Neural crest cell (in vitro differentiated cells): ENCODE measurements around the gene PSMG4. TPM values are rescaled to one million over a fixed set of nuclear protein-coding genes. Genes with fewer than 3 reads are reported as not detected.

Experiments used
- DNase-seq: peaks from one replicate; pipeline ENCODE4 v3.0.0; 2021; ENCODE audit warnings: low read depth, mixed read lengths, low spot score
- H3K27ac Mint-ChIP-seq: one replicate; pipeline ENCODE4 v1.8.0; 2021; ENCODE audit warnings: mild to moderate bottlenecking, mixed read lengths; ENCODE audit not compliant: unreplicated experiment
- H3K27me3 Mint-ChIP-seq: 2 replicates; pipeline ENCODE4 v1.8.0; 2021; ENCODE audit warnings: low read depth, mild to moderate bottlenecking, mixed read lengths
- H3K36me3 Mint-ChIP-seq: 2 replicates; pipeline ENCODE4 v1.8.0; 2021; ENCODE audit warnings: low read depth, mild to moderate bottlenecking, mixed read lengths
- H3K4me1 Mint-ChIP-seq: 2 replicates; pipeline ENCODE4 v1.8.0; 2021; ENCODE audit warnings: mixed read lengths
- H3K4me3 Mint-ChIP-seq: one replicate; pipeline ENCODE4 v1.8.0; 2021; ENCODE audit warnings: mild to moderate bottlenecking, mixed read lengths
- H3K9me3 Mint-ChIP-seq: 2 replicates; pipeline ENCODE4 v1.8.0; 2021; ENCODE audit warnings: mixed read lengths
- total RNA-seq: library from RNA; stranded (reverse); gene quantifications from 2 replicates; pipeline ENCODE4 v1.2.1, GENCODE V29; 2021
- TF ChIP-seq, protein P1 (sequence below): fragments of 200-600 bp; sonication (generic); conservative IDR thresholded peaks from 2 replicates; pipeline ENCODE4 v1.5.0; 2021; ENCODE audit warnings: antibody characterized with exemption, mild to moderate bottlenecking

PSMG4 gene
- total RNA-seq, 1 donor from 2014 or later = 27.9 TPM

DNA sequence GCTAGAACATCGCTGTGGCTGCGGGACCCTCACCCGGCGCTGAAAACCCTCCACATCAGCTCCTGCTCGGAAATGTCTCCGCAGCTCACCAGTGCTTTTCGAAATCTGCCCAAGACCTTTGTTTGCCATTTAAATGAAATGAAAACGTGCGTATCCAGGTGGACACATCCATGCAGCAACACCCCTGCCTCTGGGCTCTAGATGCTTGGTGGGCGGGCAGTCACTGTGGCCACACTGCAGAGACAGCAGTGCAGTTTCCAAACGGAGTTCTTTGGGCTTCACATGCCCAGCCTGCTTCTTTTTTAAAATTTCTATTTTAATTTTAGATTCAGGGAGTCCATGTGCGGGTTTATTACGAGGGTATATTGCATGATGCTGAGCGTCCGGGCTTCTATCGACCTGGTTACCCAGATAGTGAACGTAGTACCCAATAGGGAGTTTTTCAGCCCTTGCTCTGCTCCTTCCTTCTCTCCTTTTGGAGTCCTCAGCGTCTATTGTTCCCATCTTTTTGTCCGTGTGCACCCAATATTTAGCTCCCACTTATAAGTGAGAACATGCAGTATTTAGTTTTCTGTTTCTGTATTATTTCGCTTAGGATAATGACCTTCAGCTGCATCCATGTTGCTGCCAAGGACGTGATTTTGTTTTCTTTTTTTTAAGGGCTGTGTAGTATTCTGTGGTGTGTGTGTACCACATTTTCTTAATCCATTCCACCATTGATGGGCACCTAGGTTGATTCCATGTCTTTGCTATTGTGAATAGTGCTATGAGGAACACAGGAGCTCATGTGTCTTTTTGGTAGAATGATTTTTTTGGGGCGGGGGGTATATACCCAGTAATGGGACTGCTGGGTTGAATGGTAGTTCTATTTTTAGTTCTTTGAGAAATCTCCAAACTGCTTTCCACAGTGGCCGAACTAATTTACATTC is 26.5 kb upstream of the PSMG4 start:
- H3K4me1 Mint-ChIP-seq = peaks cover 62% of the 10 kb centered on the region
- H3K27ac Mint-ChIP-seq = peak overlapping the region; percentile 89
- H3K36me3 Mint-ChIP-seq = no peaks in the 10 kb centered on the region
- TF ChIP-seq, protein P1, sequence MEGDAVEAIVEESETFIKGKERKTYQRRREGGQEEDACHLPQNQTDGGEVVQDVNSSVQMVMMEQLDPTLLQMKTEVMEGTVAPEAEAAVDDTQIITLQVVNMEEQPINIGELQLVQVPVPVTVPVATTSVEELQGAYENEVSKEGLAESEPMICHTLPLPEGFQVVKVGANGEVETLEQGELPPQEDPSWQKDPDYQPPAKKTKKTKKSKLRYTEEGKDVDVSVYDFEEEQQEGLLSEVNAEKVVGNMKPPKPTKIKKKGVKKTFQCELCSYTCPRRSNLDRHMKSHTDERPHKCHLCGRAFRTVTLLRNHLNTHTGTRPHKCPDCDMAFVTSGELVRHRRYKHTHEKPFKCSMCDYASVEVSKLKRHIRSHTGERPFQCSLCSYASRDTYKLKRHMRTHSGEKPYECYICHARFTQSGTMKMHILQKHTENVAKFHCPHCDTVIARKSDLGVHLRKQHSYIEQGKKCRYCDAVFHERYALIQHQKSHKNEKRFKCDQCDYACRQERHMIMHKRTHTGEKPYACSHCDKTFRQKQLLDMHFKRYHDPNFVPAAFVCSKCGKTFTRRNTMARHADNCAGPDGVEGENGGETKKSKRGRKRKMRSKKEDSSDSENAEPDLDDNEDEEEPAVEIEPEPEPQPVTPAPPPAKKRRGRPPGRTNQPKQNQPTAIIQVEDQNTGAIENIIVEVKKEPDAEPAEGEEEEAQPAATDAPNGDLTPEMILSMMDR = no peak
- DNase-seq = no peak
- H3K9me3 Mint-ChIP-seq = no peaks in the 10 kb centered on the region
- H3K27me3 Mint-ChIP-seq = peaks cover 20% of the 10 kb centered on the region
- peak overlapping the region; percentile 97 for H3K4me3 Mint-ChIP-seq

DNA sequence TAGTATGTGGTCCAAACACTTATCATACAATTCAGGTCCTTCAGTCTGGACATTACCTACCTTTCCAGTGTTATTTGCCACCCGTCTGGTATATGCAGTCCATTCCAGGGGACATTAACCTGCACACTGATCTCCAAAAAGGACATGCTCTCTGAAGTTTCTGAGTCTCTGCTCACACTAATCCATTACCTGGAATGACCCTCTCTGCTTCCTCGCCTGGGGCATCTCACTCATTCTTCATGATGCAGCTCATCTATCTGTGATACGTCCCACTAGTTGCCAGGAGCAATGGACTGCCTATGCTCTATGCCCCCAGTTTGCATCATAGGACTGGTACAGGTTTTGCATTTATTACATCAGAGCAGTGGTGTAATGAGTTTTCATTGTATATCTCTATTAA is 25.4 kb upstream of the PSMG4 start:
- Mint-ChIP-seq H3K36me3 (no peaks in the 10 kb centered on the region), H3K27me3 (peaks cover 20% of the 10 kb centered on the region), H3K9me3 (no peaks in the 10 kb centered on the region), H3K27ac (no peak overlapping the region), H3K4me1 (peaks cover 71% of the 10 kb centered on the region), H3K4me3 (peak overlapping the region; percentile 97)
- TF ChIP-seq, protein P1 = no peak
- no peak for DNase-seq

DNA sequence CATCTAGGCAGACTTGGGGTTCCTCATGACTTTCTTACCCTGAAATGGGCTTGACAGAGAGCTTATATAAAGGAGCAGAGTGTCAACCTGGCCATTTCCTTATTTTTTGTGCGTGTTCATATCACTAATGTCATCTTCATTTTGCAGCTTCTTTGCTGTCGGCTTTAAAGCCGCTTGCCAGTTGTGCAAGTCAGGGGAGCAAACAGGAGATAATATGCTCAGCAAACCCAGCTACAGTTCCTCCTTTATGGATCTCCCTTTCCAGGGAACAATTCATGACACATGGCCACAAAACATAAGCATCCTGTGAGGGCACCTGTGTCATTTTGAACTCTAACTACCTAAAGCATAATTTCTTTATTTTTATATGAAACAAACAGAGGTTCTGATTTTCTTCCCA is 24.8 kb upstream of the PSMG4 start:
- Mint-ChIP-seq H3K9me3 (no peaks in the 10 kb centered on the region), H3K4me1 (peaks cover 68% of the 10 kb centered on the region), H3K4me3 (peak overlapping the region; percentile 45), H3K27ac (no peak overlapping the region), H3K27me3 (peaks cover 16% of the 10 kb centered on the region), H3K36me3 (no peaks in the 10 kb centered on the region)
- TF ChIP-seq, protein P1 = no peak
- DNase-seq = no peak

DNA sequence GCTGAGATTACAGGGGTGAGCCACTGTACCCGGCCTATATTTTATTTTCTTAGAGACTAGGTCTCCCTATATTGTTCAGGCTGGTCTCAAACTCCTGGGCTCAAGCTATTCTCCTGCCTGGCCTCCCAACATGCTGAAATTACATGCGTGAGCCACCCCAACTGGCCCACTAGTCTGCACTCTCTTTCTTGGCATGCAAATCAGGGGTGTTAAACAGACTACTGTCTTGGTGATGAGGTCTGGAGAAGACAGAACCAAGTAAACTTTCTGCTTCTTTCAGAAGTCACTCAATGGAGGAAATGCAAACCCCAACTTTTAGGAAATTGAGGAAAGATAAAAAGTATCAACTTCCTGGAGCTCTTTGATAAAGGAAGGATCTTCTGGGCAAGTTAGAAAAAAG is 23.3 kb upstream of the PSMG4 start:
- Mint-ChIP-seq H3K27ac (peak overlapping the region; percentile 22), H3K27me3 (peaks cover 11% of the 10 kb centered on the region)
- DNase-seq = no peak

DNA sequence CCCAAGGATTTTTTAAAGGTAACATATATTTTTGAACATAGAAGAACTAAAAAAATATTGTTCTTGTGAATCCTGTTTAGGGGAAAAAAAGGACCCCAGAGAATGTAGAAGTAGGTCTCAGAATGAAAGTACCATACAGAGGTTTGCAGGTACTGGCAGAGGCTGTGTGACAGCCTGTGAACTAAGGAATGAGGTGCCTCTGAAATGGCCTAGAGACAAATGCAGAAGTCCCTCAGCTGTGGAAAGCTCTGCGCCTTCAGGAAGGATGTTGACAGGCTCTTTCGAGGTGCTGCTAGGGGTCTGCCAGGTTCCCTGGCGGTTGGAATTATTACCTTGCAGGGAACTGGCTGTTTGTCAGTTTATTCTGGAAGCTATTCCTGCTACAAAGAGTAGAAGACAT is 22.7 kb upstream of the PSMG4 start:
- Mint-ChIP-seq H3K4me1 (peaks cover 65% of the 10 kb centered on the region), H3K27me3 (peaks cover 11% of the 10 kb centered on the region), H3K4me3 (peak overlapping the region; percentile 65), H3K9me3 (no peaks in the 10 kb centered on the region), H3K27ac (no peak overlapping the region), H3K36me3 (peaks cover 2% of the 10 kb centered on the region)
- no peak for DNase-seq
- TF ChIP-seq, protein P1 = no peak

More for the DNA sequence above, 23.3 kb upstream of the PSMG4 start:
- Mint-ChIP-seq H3K36me3 (no peaks in the 10 kb centered on the region), H3K9me3 (no peaks in the 10 kb centered on the region), H3K4me1 (peaks cover 66% of the 10 kb centered on the region), H3K4me3 (peak overlapping the region; percentile 65)
- TF ChIP-seq, protein P1 = no peak
